PC-3 (cell line): ENCODE measurements around the gene LCAT. TPM values are rescaled to one million over a fixed set of nuclear protein-coding genes. Genes with fewer than 3 reads are reported as not detected.

ENCODE experiments used
- ATAC-seq: fragments of 200-7000 bp; cut with Tn5 transposase; 2 replicates; pipeline ENCODE4 v1.9.1; 2020; ENCODE audit warnings: mild to moderate bottlenecking, moderate library complexity
- BruUV-seq: library from RNA; stranded (reverse); fragments of 400-500 nt; replicated peaks from 2 replicates; lab custom pipeline; 2021; lab: Mats Ljungman, UMichigan
- CTCF ChIA-PET: fragments of 300-600 bp; sonication (Branson Sonifier 250); formaldehyde crosslinking; loops from one replicate; lab custom pipeline; 2022; ENCODE audit warnings: antibody characterized with exemption; lab: Charles Lee
- POLR2A ChIA-PET: fragments of 300-600 bp; sonication (Branson Sonifier 250); formaldehyde crosslinking; loops from one replicate; lab custom pipeline; 2022; ENCODE audit warnings: antibody characterized with exemption; ENCODE audit not compliant: unreplicated experiment; lab: Charles Lee
- DNase-seq: peaks from one replicate; pipeline ENCODE4 v3.0.0-alpha.2; 2015
- H2AFZ ChIP-seq: fragments of 300-600 bp; sonication (generic); 2 replicates; pipeline ENCODE4 v1.6.0; 2016; ENCODE audit warnings: antibody characterized with exemption, low read length
- H3F3A ChIP-seq: fragments of 300-600 bp; sonication (generic); one replicate; pipeline ENCODE4 v1.6.0; 2017; ENCODE audit warnings: antibody characterized with exemption, low read length, control low read depth, mild to moderate bottlenecking; ENCODE audit not compliant: unreplicated experiment
- H3K27ac ChIP-seq: fragments of 300-600 bp; sonication (generic); 2 replicates; pipeline ENCODE4 v1.5.1; 2016; ENCODE audit warnings: mild to moderate bottlenecking, low read length
- H3K27me3 ChIP-seq: fragments of 300-600 bp; sonication (generic); 2 replicates; pipeline ENCODE4 v1.6.1; 2016; ENCODE audit warnings: low read length, mixed read lengths
- H3K36me3 ChIP-seq: fragments of 300-600 bp; sonication (generic); 2 replicates; pipeline ENCODE4 v1.6.1; 2016; ENCODE audit warnings: low read depth, mixed run types, low read length, mixed read lengths
- H3K4me1 ChIP-seq: fragments of 300-600 bp; sonication (generic); 2 replicates; pipeline ENCODE4 v1.5.1; 2016; ENCODE audit warnings: low read length; ENCODE audit not compliant: insufficient read depth
- H3K4me2 ChIP-seq: fragments of 300-600 bp; sonication (generic); 2 replicates; pipeline ENCODE4 v1.6.0; 2016; ENCODE audit warnings: low read length
- H3K4me3 ChIP-seq: fragments of 300-600 bp; sonication (generic); 2 replicates; pipeline ENCODE4 v1.5.1; 2016; ENCODE audit warnings: mild to moderate bottlenecking, low read length, mixed read lengths
- H3K79me2 ChIP-seq: fragments of 300-600 bp; sonication (generic); 2 replicates; pipeline ENCODE4 v1.6.1; 2017; ENCODE audit warnings: low read length, mixed read lengths
- H3K9ac ChIP-seq: fragments of 300-600 bp; sonication (generic); 2 replicates; pipeline ENCODE4 v1.6.0; 2016; ENCODE audit warnings: mild to moderate bottlenecking, low read length
- H3K9me2 ChIP-seq: fragments of 300-600 bp; sonication (generic); replicated peaks from 2 replicates; pipeline ENCODE4 v1.6.1; 2016; ENCODE audit warnings: mixed run types, low read length, mixed read lengths
- H3K9me3 ChIP-seq: fragments of 300-600 bp; sonication (generic); 2 replicates; pipeline ENCODE4 v1.6.1; 2016; ENCODE audit warnings: low read length, mixed read lengths
- H4K20me1 ChIP-seq: fragments of 300-600 bp; sonication (generic); 2 replicates; pipeline ENCODE4 v1.6.1; 2016; ENCODE audit warnings: low read length, mixed read lengths
- EZH2 ChIP-seq: fragments of 300-600 bp; sonication (generic); IDR thresholded peaks from one replicate; pipeline ENCODE4 v1.6.1; 2017; ENCODE audit warnings: antibody characterized with exemption, mild to moderate bottlenecking, low read length; ENCODE audit not compliant: unreplicated experiment
- EZH2phosphoT487 ChIP-seq: fragments of 300-600 bp; sonication (generic); IDR thresholded peaks from 2 replicates; pipeline ENCODE4 v1.6.1; 2018; ENCODE audit warnings: mild to moderate bottlenecking, antibody characterized with exemption, low read length, borderline replicate concordance
- intact Hi-C: fragments of 100-400 bp; cut with micrococcal nuclease; formaldehyde crosslinking; loops from 2 replicates; pipeline ENCODE4 v1.9.0; 2023
- total RNA-seq: library from RNA; depleted of rRNA; stranded (reverse); fragments of >200 nt; gene quantifications from 2 replicates; pipeline ENCODE4 v1.2.3, GENCODE V29; 2014
- TF ChIP-seq, protein P1 (sequence below): fragments of 300-600 bp; sonication (generic); conservative IDR thresholded peaks from 2 replicates; pipeline ENCODE4 v1.5.1; 2017; ENCODE audit warnings: antibody characterized with exemption, low read depth, mild to moderate bottlenecking, low read length

LCAT gene
- total RNA-seq, 1 experiment from 2014 or later, result 3.2 TPM

DNA sequence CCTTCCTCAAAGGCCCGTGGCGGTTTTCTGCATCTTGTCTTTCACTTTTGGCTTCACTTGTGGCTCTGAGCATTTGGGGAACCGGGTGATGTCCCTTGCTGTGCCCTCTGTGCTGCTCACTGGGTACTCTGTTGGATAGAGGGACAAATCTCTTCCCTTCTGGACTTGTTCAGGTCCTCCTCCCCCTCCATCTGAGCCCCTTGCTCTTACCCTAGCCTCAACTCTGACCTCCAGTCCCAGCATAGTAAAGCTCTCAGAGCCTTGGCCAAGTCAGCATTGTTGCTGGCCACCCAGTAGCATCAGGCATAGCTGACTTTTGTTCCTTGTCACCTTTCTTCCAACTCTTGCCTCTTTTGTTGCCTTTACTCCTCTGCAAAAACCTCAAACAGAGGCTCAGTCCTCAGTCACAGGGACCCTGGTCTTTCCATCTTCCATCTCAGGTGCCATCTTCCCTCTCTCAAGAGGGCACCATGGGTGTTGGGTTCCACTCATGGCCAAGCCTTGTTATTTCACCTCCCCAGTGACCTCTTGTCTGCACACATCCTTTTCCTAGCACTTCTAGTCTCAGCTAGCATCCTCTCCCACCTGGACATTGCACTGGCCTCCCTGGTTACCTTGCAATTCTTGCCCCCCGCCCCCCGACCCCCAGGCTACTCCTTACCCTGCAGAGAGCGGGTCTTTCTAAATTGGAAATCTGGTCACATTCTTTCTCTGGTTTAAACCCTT, 6.9 kb downstream of the LCAT start:
- Histone ChIP-seq H3K9me2 (no peaks in the 10 kb centered on the region), H3K4me2 (peak overlapping the region; percentile 84), H3K4me3 (peak overlapping the region; percentile 88), H3K9ac (peak overlapping the region; percentile 85), H2AFZ (peak overlapping the region; percentile 92), H3K79me2 (peaks cover 31% of the 10 kb centered on the region), H3F3A (no peaks in the 10 kb centered on the region), H3K27ac (peak overlapping the region; percentile 41), H3K27me3 (no peaks in the 10 kb centered on the region), H4K20me1 (no peaks in the 10 kb centered on the region), H3K9me3 (no peaks in the 10 kb centered on the region), H3K4me1 (peaks cover 14% of the 10 kb centered on the region; the same call in 1 of the 2 replicates), H3K36me3 (no peaks in the 10 kb centered on the region)
- CTCF ChIA-PET, result interaction anchor here (0.7 kb wide), 1 partner anchor 11 kb away, joined by 5 read pairs; no protein-coding TSS in a partner anchor
- DNase-seq (peak; percentile 50), ATAC-seq (no peak)
- POLR2A ChIA-PET, result no interaction called here
- TF ChIP-seq EZH2 (no peak), EZH2phosphoT487 (no peak)
- TF ChIP-seq, protein P1, sequence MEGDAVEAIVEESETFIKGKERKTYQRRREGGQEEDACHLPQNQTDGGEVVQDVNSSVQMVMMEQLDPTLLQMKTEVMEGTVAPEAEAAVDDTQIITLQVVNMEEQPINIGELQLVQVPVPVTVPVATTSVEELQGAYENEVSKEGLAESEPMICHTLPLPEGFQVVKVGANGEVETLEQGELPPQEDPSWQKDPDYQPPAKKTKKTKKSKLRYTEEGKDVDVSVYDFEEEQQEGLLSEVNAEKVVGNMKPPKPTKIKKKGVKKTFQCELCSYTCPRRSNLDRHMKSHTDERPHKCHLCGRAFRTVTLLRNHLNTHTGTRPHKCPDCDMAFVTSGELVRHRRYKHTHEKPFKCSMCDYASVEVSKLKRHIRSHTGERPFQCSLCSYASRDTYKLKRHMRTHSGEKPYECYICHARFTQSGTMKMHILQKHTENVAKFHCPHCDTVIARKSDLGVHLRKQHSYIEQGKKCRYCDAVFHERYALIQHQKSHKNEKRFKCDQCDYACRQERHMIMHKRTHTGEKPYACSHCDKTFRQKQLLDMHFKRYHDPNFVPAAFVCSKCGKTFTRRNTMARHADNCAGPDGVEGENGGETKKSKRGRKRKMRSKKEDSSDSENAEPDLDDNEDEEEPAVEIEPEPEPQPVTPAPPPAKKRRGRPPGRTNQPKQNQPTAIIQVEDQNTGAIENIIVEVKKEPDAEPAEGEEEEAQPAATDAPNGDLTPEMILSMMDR, result no peak
- intact Hi-C loops, result no loop called here
- BruUV-seq, result no TSS peak

DNA sequence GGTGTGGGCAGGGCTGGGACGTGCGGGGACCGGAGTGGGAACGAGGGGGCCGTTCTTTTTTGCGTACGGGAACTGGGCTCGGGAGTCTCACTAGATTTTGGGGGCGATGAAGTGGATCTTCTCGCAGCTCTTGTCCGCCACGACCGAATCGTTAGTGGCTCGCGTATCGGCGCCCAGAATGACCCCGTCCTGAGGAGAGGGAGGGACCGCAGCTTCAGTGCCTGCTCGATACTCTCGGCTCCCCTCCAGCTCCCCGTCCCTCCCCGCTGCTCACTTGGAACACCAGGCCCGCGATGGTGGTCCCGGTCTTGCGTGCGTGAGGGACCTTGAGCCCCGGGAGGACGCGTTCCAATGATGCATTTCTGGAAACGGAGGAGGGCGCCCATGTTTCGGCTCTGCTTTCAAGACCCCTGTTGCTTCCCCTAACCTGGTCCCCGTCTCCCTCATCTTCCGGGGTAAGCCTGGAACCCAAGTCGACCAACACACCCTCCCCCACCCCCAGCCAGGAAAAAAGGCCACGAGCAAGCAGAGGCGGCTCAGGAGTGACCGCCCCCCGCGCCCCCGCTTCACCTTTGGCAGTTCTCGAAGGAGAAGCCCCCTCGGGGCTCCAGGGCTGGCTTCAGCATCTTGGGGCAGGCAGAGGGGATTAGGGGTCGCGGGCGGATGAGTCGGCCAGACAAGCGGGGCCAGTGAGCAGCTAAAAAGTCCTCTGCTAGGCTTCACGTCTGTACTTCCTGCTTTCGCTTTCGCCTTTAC, 7.6 kb downstream of the LCAT start, which contains the start of gene PSMB10:
Gene PSMB10 (minus strand): TSS at position 727 of the 756 bp plus-strand sequence. CDS start 101 bp downstream, at position 626.
- peaks cover 31% of the 10 kb centered on the region for H3K79me2 ChIP-seq
- POLR2A ChIA-PET, result no interaction called here
- no peaks in the 10 kb centered on the region for H3K9me2 ChIP-seq
- no peaks in the 10 kb centered on the region for H4K20me1 ChIP-seq
- H3K4me3 ChIP-seq, result peak within 1 kb of the TSS; percentile 88
- ATAC-seq (peak; percentile 2), DNase-seq (no peak)
- H3K27me3 ChIP-seq, result no peaks in the 10 kb centered on the region
- TF ChIP-seq EZH2, result no peak
- H2AFZ ChIP-seq, result peak within 1 kb of the TSS; percentile 92
- intact Hi-C loops, result no loop called here
- peak within 1 kb of the TSS; percentile 41 for H3K27ac ChIP-seq
- H3K4me2 ChIP-seq, result peak within 1 kb of the TSS; percentile 84
- H3K36me3 ChIP-seq, result no peaks in the 10 kb centered on the region
- CTCF ChIA-PET, result interaction anchor here (0.5 to 0.7 kb wide), 3 partner anchors 10 to 119 kb away, joined by 3 to 9 read pairs (median 5); no protein-coding TSS in a partner anchor
- BruUV-seq, result TSS peak; percentile 79
- no peaks in the 10 kb centered on the region for H3F3A ChIP-seq
- no peaks in the 10 kb centered on the region for H3K9me3 ChIP-seq
- peak within 1 kb of the TSS; percentile 85 for H3K9ac ChIP-seq
- peaks cover 14% of the 10 kb centered on the region; the same call in 1 of the 2 replicates for H3K4me1 ChIP-seq

DNA sequence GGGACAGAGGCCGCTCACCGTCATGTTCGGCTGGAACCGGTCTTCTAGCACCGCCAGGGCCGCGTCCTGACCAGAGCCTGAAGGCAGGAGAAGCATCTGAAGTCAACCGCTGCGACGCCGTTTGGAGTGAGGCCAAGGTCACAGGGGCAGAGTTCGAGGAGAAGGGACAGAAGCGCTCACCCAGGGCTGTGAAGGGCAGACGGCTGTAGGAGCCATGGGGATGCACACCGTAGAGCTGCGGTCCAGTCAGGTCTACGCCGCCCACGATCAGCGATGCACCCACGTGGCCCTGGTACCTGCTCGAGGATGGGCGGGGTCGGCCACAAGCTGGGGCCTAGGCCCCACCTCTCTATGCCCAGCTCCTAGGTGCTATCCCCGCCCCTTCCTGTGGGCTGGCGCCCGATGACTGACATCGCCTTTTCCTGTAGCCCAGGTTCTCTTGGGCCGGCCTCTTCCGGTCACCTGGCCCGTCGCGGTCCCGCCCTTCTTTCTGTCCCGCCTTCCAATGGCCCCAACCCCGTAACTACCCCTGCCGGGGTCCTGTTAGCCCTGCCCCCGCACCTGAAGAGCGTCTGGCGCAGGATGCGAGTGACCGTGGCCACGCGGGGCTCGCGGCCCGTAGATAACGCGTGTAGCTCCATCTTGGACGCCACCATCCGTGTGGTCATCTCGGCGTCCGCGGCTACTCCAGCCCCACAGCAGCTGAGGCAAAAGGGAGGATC, 8.4 kb downstream of the LCAT start:
- TF ChIP-seq EZH2phosphoT487 (no peak), EZH2 (no peak)
- TF ChIP-seq, protein P1, result no peak

More for the DNA sequence above, 8.4 kb downstream of the LCAT start:
- H3F3A ChIP-seq, result no peaks in the 10 kb centered on the region
- peaks cover 14% of the 10 kb centered on the region; the same call in 1 of the 2 replicates for H3K4me1 ChIP-seq
- H3K36me3 ChIP-seq, result no peaks in the 10 kb centered on the region
- ChIA-PET CTCF (interaction anchor here (0.5 to 1.5 kb wide), 3 partner anchors 70 to 119 kb away, joined by 3 to 9 read pairs (median 3); no protein-coding TSS in a partner anchor), POLR2A (no interaction called here)
- H3K9me2 ChIP-seq, result no peaks in the 10 kb centered on the region
- H2AFZ ChIP-seq, result peak overlapping the region; percentile 92
- DNase-seq, result peak; percentile 96
- intact Hi-C loops, result no loop called here
- H3K9me3 ChIP-seq, result no peaks in the 10 kb centered on the region
- H3K9ac ChIP-seq, result peak overlapping the region; percentile 85
- peak; percentile 88 for ATAC-seq
- H3K4me2 ChIP-seq, result peak overlapping the region; percentile 84
- H3K79me2 ChIP-seq, result peaks cover 31% of the 10 kb centered on the region
- peak overlapping the region; percentile 41; the same call in 1 of the 2 replicates for H3K27ac ChIP-seq
- BruUV-seq, result no TSS peak
- no peaks in the 10 kb centered on the region for H4K20me1 ChIP-seq
- H3K4me3 ChIP-seq, result peak overlapping the region; percentile 88
- H3K27me3 ChIP-seq, result no peaks in the 10 kb centered on the region
